Prostate gland (tissue), 2 donors: ENCODE results near the gene FXYD7.

Experiments used
- CTCF ChIP-seq, 4 experiments: fragments of 200-600 bp in 2 of 4; fragments of 450-650 bp in 2 of 4; sonication (generic) in 2 of 4; IDR thresholded peaks; 1 replicate in 3 of 4; 2 replicates in 1 of 4; pipeline ENCODE4 v1.5.1; 2016 to 2019; ENCODE audit warnings: antibody characterized with exemption in 4 of 4, mild to moderate bottlenecking in 2 of 4, moderate library complexity in 2 of 4
- POLR2A ChIP-seq: fragments of 450-650 bp; IDR thresholded peaks from one replicate; pipeline ENCODE4 v1.6.1; 2016; ENCODE audit warnings: antibody characterized with exemption, mild to moderate bottlenecking
- POLR2AphosphoS5 ChIP-seq: sonication (generic); formaldehyde crosslinking; IDR thresholded peaks from one replicate; pipeline ENCODE4 v1.6.1; 2017; ENCODE audit warnings: antibody characterized with exemption

- TF ChIP-seq POLR2AphosphoS5 (no peak), CTCF (IDR thresholded peaks at IDR 0.05) (no peak), POLR2A (no peak)
These were observed 5.9 kb upstream of the FXYD7 start for GRCh38 chr19:35136977-35137702.
